ENCODE measurements around the gene PIK3R1.

PIK3R1 gene

GRCh38 chr5:68274847-68275651, 59.5 kb downstream of the PIK3R1 start:
- DNase-seq, result no peak

DNA sequence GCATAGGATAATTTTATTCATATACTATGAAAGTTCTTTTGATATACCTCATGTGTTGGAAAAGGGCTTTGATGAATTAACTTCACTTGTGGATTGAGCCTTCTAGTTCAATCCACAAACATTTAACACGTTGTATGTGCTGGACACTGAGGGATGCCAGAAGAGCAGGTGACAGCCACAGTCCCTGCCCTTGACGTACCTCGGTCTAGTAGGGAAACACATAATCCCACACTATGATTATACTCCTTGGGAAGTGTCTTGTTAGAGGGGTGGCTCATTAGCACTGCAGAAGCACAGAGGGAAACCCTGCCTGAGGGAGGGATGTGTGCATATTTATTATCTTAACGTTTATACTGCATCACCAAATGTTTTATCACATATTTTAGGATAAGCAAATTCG, 61.2 kb downstream of the PIK3R1 start:
- DNase-seq, result no peak

GRCh38 chr5:68277431-68277830, 61.9 kb downstream of the PIK3R1 start:
- no peak for DNase-seq

DNA sequence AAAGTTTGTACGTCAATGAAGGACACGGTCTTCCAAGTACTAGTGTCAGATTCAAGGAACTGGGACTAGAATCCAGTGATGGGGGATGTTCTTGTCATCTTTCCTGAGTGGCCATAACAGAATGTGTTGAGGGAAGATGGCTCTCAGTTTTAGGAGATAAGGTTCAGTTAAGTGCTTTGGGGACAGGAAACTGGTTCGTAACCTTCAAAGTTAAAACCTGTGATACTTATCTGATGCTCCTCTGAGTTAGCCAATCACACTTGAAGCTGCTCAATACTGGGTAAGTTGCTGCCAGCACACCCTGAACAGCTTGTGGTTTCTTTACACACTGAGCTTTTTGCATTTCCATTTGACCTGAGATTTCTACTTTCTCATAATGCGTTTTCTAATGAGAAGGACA, 64.4 kb downstream of the PIK3R1 start:
- DNase-seq, result peak; percentile 59

- no peak for DNase-seq
Measured at GRCh38 chr5:68282001-68282400, 66.4 kb downstream of the PIK3R1 start.

DNA sequence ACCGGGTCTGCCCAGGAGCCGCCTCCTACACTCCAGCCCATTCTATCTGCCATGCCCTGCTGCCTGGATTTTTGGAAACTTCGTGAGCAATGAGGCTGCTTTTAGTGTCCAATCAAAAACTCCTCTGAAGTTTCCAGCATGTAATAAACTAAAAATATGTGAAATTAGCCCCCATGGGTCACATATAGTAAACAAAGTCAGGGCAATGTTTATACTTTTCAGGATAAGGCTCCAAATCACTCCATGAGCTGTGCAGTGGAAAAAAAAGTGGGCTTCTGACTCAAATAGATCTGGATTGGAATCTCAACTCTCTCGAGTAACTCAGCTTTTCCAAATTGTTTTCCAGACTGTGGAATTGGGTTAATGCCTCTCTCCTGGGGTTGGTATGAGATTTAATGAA, 68.2 kb downstream of the PIK3R1 start:
- DNase-seq, result no peak

GRCh38 chr5:68285075-68285840, 69.7 kb downstream of the PIK3R1 start:
- no peak for DNase-seq

GRCh38 chr5:68285851-68286611, 70.5 kb downstream of the PIK3R1 start:
- peak; percentile 92 for DNase-seq

GRCh38 chr5:68286612-68286912, 71.0 kb downstream of the PIK3R1 start:
- DNase-seq, result no peak

GRCh38 chr5:68287631-68287975, 72.0 kb downstream of the PIK3R1 start:
- no peak for DNase-seq

DNA sequence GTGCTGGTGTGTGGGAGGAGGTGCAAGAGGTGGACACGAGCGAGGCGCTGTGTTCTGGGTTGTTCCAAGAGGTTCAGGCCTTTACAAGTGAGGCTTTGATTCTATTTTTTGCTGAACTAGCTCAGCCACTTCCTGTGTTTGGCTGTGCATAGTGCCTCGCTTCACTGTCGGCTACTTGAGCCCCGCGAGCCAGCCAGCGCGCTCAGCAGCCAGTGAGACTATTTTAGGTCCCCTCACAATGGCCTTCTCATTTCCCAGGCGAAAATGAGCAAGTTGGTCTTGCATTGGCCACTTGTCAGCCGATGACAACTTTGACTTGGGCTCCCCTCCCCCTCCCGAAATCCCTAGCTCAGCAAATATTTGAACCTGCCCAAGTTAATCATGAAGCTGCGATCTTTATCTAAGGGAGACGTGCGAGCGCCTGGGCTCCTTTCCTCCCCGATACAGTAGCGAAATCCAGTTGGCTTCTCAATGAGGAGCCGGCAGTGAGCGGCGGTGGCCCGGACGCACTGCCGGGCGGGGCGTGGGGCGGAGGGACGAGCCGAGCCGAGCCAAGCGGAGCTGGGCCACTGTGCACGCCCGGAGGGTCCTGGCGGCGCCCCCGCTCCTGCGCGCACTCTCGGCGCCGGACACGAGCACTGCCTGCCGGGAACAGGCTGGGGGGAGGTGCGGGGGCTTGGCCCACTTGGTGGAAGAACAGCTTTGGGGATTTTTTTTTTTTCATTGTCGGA, 72.6 kb downstream of the PIK3R1 start:
- DNase-seq, result peak; percentile 61

GRCh38 chr5:68288707-68289134, 73.2 kb downstream of the PIK3R1 start:
- DNase-seq, result peak; percentile 78

DNA sequence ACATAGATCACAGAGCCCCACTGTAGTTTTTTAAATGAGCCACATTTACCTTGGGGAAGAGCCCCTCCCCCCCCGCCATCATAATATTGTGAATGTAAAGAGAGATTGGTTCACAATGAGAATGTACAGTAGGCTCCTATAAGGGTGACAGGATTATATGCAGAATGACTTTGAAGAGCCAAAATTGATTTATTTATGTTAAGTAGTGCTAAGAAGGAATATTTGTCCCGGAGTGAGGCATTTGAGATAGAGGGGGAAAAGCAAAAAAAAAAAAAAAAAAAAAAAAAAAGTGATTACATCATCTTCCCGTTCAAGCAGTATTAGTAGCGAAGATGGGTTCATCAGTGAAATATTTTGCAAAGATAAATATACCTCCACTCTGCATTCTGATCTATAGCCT, 73.9 kb downstream of the PIK3R1 start:
- DNase-seq, result no peak

DNA sequence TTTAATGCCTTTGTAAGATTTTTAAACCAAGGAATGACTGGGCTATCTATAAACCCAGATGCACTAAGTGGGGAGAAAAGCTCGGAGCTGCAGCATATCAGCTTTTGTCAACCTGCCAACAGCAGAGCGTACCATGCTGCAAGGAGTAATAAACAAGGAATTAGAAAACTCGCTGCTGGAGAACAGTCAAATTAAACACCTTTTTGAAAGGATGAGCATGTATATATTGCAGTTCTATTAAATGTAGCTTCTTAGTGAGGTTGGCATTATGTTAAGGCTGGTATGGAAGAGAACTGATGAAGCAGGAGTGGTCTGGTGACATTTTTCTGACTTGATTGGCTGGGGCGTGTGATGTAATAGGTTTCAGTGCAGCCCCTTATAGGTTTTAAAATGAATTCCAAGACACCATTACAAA, 74.7 kb downstream of the PIK3R1 start:
- peak; percentile 91 for DNase-seq

- no peak for DNase-seq
Measured at GRCh38 chr5:68290847-68291246, 75.3 kb downstream of the PIK3R1 start.

GRCh38 chr5:68292316-68292715, 76.8 kb downstream of the PIK3R1 start:
- DNase-seq, result no peak

DNA sequence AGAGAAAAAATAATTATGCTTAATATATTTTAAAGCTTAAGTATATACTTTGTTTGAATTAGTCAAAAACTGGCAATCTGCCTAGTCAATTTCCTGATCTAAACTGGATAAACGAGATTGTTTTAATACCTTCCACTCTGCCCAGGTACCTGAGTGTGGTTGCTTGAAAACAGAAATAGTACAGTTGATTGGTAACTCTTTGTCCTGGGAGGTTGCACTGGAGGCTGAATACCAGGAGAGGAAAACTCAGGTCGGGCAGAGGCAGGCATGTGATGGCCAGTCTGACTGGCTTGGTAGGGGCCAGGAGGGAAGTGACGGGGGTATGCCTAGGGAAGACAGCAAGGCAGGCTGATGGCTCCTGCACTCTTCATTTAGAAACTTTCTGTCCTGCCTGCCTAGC, 80.2 kb downstream of the PIK3R1 start:
- DNase-seq, result no peak

- DNase-seq, result no peak
Measured at GRCh38 chr5:68296895-68297294, 81.3 kb downstream of the PIK3R1 start.

DNA sequence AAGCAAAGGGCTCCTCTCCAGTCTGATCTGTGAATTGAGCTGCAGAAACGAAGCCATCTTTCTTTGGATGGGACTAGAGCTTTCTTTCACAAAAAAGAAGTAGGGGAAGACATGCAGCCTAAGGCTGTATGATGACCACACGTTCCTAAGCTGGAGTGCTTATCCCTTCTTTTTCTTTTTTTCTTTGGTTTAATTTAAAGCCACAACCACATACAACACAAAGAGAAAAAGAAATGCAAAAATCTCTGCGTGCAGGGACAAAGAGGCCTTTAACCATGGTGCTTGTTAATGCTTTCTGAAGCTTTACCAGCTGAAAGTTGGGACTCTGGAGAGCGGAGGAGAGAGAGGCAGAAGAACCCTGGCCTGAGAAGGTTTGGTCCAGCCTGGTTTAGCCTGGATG, 82.1 kb downstream of the PIK3R1 start:
- no peak for DNase-seq

GRCh38 chr5:68298479-68298878, 82.9 kb downstream of the PIK3R1 start:
- no peak for DNase-seq

DNA sequence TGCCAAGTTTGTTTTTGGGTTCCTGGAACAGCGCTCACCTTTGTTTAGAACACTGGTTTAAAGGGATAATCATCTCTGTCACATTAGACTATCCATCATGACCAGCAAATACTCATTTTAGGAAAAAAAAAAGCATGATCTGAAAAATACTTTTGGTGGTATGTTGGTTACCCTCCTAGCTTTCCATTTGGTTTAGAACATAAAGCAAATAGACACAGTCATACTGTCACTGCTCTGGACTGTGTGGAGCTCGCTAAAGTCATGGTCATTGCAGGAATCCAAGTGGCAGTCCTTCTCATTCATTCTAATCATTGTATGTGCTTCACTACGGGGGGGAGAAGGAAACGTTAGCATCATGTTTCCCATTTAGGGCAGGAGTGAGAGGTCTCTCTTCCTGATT, 83.5 kb downstream of the PIK3R1 start:
- DNase-seq, result no peak

GRCh38 chr5:68299575-68299974, 84.0 kb downstream of the PIK3R1 start:
- no peak for DNase-seq
